Subcutaneous adipose tissue (tissue), 4 donors: ENCODE data around the gene RFTN1. TPM values are rescaled to one million over a fixed set of nuclear protein-coding genes. Genes with fewer than 3 reads are reported as not detected.

ENCODE experiments used
- CTCF ChIP-seq: fragments of 450-650 bp; IDR thresholded peaks from one replicate; pipeline ENCODE4 v1.5.1; 2016; ENCODE audit warnings: low read depth, mild to moderate bottlenecking, control low read depth, antibody characterized with exemption, moderate library complexity
- total RNA-seq, 4 donors: library from RNA; depleted of rRNA; stranded (reverse); fragments of >200 nt; gene quantifications; one replicate each; pipeline ENCODE4 v1.1.0, GENCODE V29; 2016

The RFTN1 gene
- total RNA-seq, 4 donors from 2014 or later, result 58.1 to 116 (median 97.4) TPM

- no peak for TF ChIP-seq CTCF
Observed at GRCh38 chr3:16452261-16452660, 61.2 kb downstream of the RFTN1 start.

DNA sequence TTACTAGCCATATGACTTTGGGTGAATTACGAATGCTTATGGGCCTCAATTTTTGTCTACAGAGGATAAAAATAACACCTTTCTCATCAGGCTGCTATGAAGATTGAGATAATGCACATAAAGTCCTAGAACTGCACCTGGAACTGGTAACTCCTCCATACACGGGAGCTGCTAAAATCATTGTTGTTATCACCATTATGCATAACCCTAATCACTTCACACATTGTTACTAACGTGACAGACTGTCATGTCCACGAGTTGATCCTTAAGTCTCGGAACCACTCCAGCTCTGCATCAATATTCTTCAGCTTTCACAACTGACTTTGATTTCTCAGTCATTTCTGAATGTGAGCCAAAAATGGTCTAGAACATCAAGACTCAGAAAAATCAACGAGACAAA lies 64.1 kb downstream of the RFTN1 start:
- no peak for TF ChIP-seq CTCF

GRCh38 chr3:16448639-16449070 lies 64.8 kb downstream of the RFTN1 start:
- no peak for TF ChIP-seq CTCF

DNA sequence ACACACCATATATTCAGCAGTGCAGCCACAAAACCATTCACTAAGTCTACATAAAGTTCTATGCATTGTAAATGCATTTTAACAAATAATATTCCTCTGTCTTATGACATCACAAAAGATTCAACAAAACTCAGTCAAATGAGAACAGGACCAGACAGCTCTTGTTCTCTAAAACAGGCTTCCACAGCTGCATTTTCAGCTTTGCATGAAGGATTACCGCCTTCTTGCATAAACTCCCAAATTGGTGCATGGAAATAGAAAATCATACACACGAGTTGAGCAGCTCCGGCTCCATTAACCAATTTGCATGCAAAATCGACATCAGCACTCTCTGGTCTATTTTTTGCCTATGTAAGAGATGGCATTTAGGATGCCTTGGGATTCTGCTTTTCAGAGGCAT lies 66.4 kb downstream of the RFTN1 start:
- no peak for TF ChIP-seq CTCF

DNA sequence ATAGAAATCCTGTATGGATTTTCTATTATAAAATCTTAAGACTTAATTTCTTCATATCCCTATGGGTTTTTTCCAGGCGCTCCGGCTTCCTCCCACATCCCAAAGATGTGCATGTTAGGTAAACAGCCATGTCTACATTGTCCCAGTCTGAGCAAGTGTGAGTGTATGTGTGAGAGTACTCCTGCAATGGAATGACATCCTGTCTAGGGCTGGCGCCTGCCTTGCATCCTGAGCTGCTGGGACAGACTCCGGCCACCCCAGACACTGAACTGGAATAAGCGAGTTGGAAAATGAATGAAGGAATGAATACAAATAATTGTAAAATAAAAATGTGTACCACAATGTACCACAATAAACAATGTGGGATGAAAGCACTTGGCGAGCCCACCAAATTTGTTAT lies 69.2 kb downstream of the RFTN1 start:
- TF ChIP-seq CTCF, result no peak

DNA sequence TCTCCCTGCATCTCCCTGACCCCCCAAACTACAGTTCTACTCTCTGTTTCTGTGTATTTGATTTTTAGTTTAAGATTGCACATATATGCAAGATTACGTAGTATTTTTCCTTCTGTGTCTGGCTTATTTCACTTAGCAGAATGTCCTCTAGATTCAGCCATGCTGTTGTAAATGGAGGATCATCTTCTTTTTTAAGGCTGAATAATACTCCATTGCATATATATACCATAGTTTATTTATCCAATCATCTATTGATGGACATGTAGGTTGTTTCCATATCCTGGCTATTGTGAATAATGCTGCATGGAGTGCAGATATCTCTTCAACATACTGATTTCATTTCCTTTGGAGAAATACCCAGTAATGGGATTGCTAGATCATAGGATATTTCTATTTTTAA lies 70.8 kb downstream of the RFTN1 start:
- no peak for TF ChIP-seq CTCF

GRCh38 chr3:16441371-16441875 lies 72.1 kb downstream of the RFTN1 start:
- TF ChIP-seq CTCF, result no peak
